Measurements from ENCODE around the gene AQR.
A peak's percentile ranks its signal among the peaks of the same experiment; 100 is the strongest.
"Not testable (repeated sequence)": the region's sequence is repeated elsewhere in the genome, so short reads cannot be mapped to it uniquely, and the experiment has no call there.

Gene AQR

GRCh38 chr15:34812868-34813365 lies 156.6 kb downstream of the AQR start:
- not testable (repeated sequence) for ATAC-seq
- TF ChIP-seq TCF4 (CRISPR knock-in tag; IDR thresholded peaks at IDR 0.05; ENCODE audit: borderline replicate concordance), result peak; percentile 19; the same call in 1 of the 2 replicates

- ATAC-seq, result no peak
- TF ChIP-seq ARNTL (CRISPR knock-in tag; IDR thresholded peaks at IDR 0.05; ENCODE audit: borderline replicate concordance, low read depth) (no peak), ZFP30 (CRISPR knock-in tag; IDR thresholded peaks at IDR 0.05) (no peak), CSRNP3 (CRISPR knock-in tag; IDR thresholded peaks at IDR 0.05) (no peak), BACH2 (CRISPR knock-in tag; IDR thresholded peaks at IDR 0.05; ENCODE audit: borderline replicate concordance) (no peak), PPARA (CRISPR knock-in tag; IDR thresholded peaks at IDR 0.05; ENCODE audit: borderline replicate concordance) (no peak), ESRRG (CRISPR knock-in tag; IDR thresholded peaks at IDR 0.05) (no peak)
Observed at GRCh38 chr15:34812369-34812768, 157.2 kb downstream of the AQR start.

GRCh38 chr15:34810443-34811129 lies 159.0 kb downstream of the AQR start:
- TF ChIP-seq ISL1 (CRISPR knock-in tag; IDR thresholded peaks at IDR 0.05) (no peak), TOX (CRISPR knock-in tag; IDR thresholded peaks at IDR 0.05; ENCODE audit: borderline replicate concordance) (peak; percentile 82; the same call in 1 of the 2 replicates), RARB (CRISPR knock-in tag; IDR thresholded peaks at IDR 0.05) (no peak), ZC3H10 (CRISPR knock-in tag; IDR thresholded peaks at IDR 0.05) (peak; percentile 79; the same call in 1 of the 2 replicates), ZNF70 (CRISPR knock-in tag; IDR thresholded peaks at IDR 0.05) (no peak), ZFP3 (CRISPR knock-in tag; IDR thresholded peaks at IDR 0.05) (peak; percentile 45; the same call in 1 of the 2 replicates)
- peak; percentile 91 for ATAC-seq

- no peak for ATAC-seq
- TF ChIP-seq GLIS3 (CRISPR knock-in tag; IDR thresholded peaks at IDR 0.05) (no peak), CSRNP3 (CRISPR knock-in tag; IDR thresholded peaks at IDR 0.05) (no peak), ESRRG (CRISPR knock-in tag; IDR thresholded peaks at IDR 0.05) (no peak), TOX (CRISPR knock-in tag; IDR thresholded peaks at IDR 0.05; ENCODE audit: borderline replicate concordance) (no peak), CSDC2 (CRISPR knock-in tag; IDR thresholded peaks at IDR 0.05) (no peak), PPARA (CRISPR knock-in tag; IDR thresholded peaks at IDR 0.05; ENCODE audit: borderline replicate concordance) (no peak), BACH2 (CRISPR knock-in tag; IDR thresholded peaks at IDR 0.05; ENCODE audit: borderline replicate concordance) (no peak), ZFP30 (CRISPR knock-in tag; IDR thresholded peaks at IDR 0.05) (no peak), OSR1 (CRISPR knock-in tag; IDR thresholded peaks at IDR 0.05) (no peak), TCF4 (CRISPR knock-in tag; IDR thresholded peaks at IDR 0.05; ENCODE audit: borderline replicate concordance) (no peak), RARB (CRISPR knock-in tag; IDR thresholded peaks at IDR 0.05) (no peak)
- TF ChIP-seq, protein P1, sequence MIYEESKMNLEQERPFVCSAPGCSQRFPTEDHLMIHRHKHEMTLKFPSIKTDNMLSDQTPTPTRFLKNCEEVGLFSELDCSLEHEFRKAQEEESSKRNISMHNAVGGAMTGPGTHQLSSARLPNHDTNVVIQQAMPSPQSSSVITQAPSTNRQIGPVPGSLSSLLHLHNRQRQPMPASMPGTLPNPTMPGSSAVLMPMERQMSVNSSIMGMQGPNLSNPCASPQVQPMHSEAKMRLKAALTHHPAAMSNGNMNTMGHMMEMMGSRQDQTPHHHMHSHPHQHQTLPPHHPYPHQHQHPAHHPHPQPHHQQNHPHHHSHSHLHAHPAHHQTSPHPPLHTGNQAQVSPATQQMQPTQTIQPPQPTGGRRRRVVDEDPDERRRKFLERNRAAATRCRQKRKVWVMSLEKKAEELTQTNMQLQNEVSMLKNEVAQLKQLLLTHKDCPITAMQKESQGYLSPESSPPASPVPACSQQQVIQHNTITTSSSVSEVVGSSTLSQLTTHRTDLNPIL (CRISPR knock-in tag; IDR thresholded peaks at IDR 0.05; ENCODE audit: low read depth), result no peak
Observed at GRCh38 chr15:34809186-34809585, 160.4 kb downstream of the AQR start.

DNA sequence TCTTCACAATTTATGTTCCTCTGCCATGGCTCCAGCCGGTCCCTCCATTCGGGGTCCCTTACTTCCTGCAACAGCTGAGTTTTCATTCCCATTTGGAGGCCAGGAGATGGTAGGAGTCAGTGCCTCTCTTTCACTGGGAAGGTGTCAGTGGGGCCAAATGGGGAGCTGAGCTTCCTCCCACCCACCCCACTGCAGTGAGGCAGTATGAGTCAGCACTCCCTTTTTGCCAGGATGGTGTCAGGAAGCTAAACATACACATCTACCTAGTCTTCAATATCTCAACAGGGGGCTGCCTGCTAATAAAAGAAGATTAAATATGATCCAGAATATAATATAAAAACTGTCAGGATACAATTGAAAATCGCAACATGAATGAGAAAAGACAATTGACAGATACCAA lies 161.5 kb downstream of the AQR start:
- no peak for TF ChIP-seq ZNF8 (CRISPR knock-in tag; IDR thresholded peaks at IDR 0.05)
- TF ChIP-seq, protein P2, sequence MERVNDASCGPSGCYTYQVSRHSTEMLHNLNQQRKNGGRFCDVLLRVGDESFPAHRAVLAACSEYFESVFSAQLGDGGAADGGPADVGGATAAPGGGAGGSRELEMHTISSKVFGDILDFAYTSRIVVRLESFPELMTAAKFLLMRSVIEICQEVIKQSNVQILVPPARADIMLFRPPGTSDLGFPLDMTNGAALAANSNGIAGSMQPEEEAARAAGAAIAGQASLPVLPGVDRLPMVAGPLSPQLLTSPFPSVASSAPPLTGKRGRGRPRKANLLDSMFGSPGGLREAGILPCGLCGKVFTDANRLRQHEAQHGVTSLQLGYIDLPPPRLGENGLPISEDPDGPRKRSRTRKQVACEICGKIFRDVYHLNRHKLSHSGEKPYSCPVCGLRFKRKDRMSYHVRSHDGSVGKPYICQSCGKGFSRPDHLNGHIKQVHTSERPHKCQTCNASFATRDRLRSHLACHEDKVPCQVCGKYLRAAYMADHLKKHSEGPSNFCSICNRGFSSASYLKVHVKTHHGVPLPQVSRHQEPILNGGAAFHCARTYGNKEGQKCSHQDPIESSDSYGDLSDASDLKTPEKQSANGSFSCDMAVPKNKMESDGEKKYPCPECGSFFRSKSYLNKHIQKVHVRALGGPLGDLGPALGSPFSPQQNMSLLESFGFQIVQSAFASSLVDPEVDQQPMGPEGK (CRISPR knock-in tag; IDR thresholded peaks at IDR 0.05; ENCODE audit: borderline replicate concordance), result no peak
- no peak for TF ChIP-seq ZC3H10 (CRISPR knock-in tag; IDR thresholded peaks at IDR 0.05)
- ATAC-seq, result no peak

GRCh38 chr15:34807241-34807640 lies 162.3 kb downstream of the AQR start:
- not testable (repeated sequence) for ATAC-seq
